Suprapubic skin (tissue), 2 donors: ENCODE data around the gene ROR2.

Source experiments
- EP300 ChIP-seq: sonication (generic); formaldehyde crosslinking; IDR thresholded peaks from one replicate; pipeline ENCODE4 v1.6.1; 2017; ENCODE audit warnings: antibody characterized with exemption
- POLR2A ChIP-seq, 2 donors: fragments of 450-650 bp; IDR thresholded peaks; one replicate each; pipeline ENCODE4 v1.6.1; 2017; ENCODE audit warnings: antibody characterized with exemption in 2 of 2, mild to moderate bottlenecking in 2 of 2, moderate library complexity in 2 of 2

- TF ChIP-seq EP300 (no peak), POLR2A (IDR thresholded peaks at IDR 0.05) (no peak)
These were observed 285.4 kb downstream of the ROR2 start for GRCh38 chr9:91664663-91665062.
